ENCODE results near the gene MCC.

Gene MCC

DNA sequence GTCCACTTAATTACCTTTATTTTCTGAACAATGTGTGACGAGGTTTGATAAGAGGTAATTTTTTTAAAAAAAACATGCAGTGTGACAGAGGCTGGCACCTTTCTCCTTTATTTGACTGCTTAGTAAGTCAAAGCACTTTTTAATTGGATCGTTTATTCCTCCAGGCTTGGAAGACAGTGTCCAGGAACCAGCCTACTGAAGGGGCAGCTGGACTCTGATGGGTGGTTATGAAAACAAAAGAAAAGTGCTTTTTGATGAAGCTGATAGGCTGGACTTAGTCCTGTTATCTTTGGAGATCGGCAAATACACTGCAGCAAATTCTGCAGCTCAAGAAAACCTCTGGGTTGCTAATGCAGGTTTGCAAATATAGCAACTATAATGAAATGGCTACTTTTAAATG, 370.0 kb downstream of the MCC start:
- no peak for TF ChIP-seq POLR2AphosphoS5 (IDR thresholded peaks at IDR 0.05; ENCODE audit: low read depth, low read length)
- no peak for TF ChIP-seq SIN3A (IDR thresholded peaks at IDR 0.05; ENCODE audit: borderline replicate concordance, insufficient read depth, low read length)
- TF ChIP-seq TAF1 (IDR thresholded peaks at IDR 0.05; ENCODE audit: borderline replicate concordance, insufficient read depth, low read length), result no peak
- TF ChIP-seq FOXP2 (optimal IDR thresholded peaks at IDR 0.05; ENCODE audit: borderline replicate concordance, extremely low read depth, extremely low read length, insufficient read depth), result no peak
- TF ChIP-seq REST (IDR thresholded peaks at IDR 0.05; ENCODE audit: insufficient read depth in 1 of 2, low read depth in 2 of 2, low read length in 2 of 2), result no peak

GRCh38 chr5:113117543-113118115, 370.6 kb downstream of the MCC start:
- no peak for TF ChIP-seq REST (IDR thresholded peaks at IDR 0.05; ENCODE audit: insufficient read depth in 1 of 2, low read depth in 2 of 2, low read length in 2 of 2)
- no peak for TF ChIP-seq SIN3A (IDR thresholded peaks at IDR 0.05; ENCODE audit: borderline replicate concordance, insufficient read depth, low read length)
- TF ChIP-seq FOXP2 (optimal IDR thresholded peaks at IDR 0.05; ENCODE audit: borderline replicate concordance, extremely low read depth, extremely low read length, insufficient read depth), result no peak

- TF ChIP-seq SIN3A (IDR thresholded peaks at IDR 0.05; ENCODE audit: borderline replicate concordance, insufficient read depth, low read length), result no peak
- TF ChIP-seq FOXP2 (optimal IDR thresholded peaks at IDR 0.05; ENCODE audit: borderline replicate concordance, extremely low read depth, extremely low read length, insufficient read depth), result no peak
- no peak for TF ChIP-seq TAF1 (IDR thresholded peaks at IDR 0.05; ENCODE audit: borderline replicate concordance, insufficient read depth, low read length)
- TF ChIP-seq REST (IDR thresholded peaks at IDR 0.05; ENCODE audit: insufficient read depth in 1 of 2, low read depth in 2 of 2, low read length in 2 of 2), result no peak
- TF ChIP-seq POLR2AphosphoS5 (IDR thresholded peaks at IDR 0.05; ENCODE audit: low read depth, low read length), result no peak
These were observed 372.3 kb downstream of the MCC start for GRCh38 chr5:113115956-113116355.

DNA sequence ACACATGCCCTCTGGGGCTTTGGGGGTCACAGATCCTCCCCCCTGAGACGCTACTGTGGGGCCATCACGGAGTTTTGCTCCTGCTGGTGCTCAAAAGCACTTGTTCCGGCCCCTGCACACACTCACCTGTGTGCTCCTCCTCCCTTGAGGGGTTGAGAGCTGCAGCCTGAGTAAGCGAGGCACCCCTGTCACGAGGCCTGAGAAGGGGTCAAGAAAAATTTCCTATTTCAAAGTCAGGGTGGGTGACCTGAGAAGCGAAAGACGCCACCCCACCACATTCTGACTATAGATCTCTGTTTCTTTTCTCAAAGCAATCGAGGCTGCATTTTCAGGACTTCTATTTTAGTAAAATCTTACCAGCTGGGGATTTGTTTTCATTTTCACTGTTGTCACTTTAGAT, 373.2 kb downstream of the MCC start:
- TF ChIP-seq REST (IDR thresholded peaks at IDR 0.05; ENCODE audit: insufficient read depth in 1 of 2, low read depth in 2 of 2, low read length in 2 of 2) (no peak), TAF1 (IDR thresholded peaks at IDR 0.05; ENCODE audit: borderline replicate concordance, insufficient read depth, low read length) (no peak), SIN3A (IDR thresholded peaks at IDR 0.05; ENCODE audit: borderline replicate concordance, insufficient read depth, low read length) (no peak), FOXP2 (optimal IDR thresholded peaks at IDR 0.05; ENCODE audit: borderline replicate concordance, extremely low read depth, extremely low read length, insufficient read depth) (no peak), POLR2AphosphoS5 (IDR thresholded peaks at IDR 0.05; ENCODE audit: low read depth, low read length) (no peak)

DNA sequence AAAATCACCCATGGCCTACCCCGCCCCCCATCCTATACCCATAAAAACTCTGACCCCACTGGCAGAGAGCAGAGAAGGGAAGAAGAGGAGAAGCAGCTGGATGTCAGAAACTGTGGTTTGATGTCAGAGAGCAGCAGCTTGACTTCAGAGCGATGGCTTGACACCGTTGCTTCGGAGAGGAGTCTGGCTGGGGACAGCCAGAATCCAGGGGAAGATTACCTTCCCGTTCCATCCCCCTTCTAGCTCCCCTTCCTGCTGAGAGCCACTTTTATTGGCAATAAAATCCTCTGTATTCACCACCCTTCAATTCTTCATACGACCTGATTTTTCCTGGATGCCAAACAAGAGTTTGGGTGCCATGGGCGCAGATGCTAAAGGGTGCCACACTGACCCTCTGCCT, 373.7 kb downstream of the MCC start:
- TF ChIP-seq FOXP2 (optimal IDR thresholded peaks at IDR 0.05; ENCODE audit: borderline replicate concordance, extremely low read depth, extremely low read length, insufficient read depth) (no peak), POLR2AphosphoS5 (IDR thresholded peaks at IDR 0.05; ENCODE audit: low read depth, low read length) (no peak), TAF1 (IDR thresholded peaks at IDR 0.05; ENCODE audit: borderline replicate concordance, insufficient read depth, low read length) (no peak), REST (IDR thresholded peaks at IDR 0.05; ENCODE audit: insufficient read depth in 1 of 2, low read depth in 2 of 2, low read length in 2 of 2) (no peak), SIN3A (IDR thresholded peaks at IDR 0.05; ENCODE audit: borderline replicate concordance, insufficient read depth, low read length) (no peak)
